AG10803 (cell line): ENCODE results near the gene MGAT5.
A peak's percentile ranks its signal among the peaks of the same experiment; 100 is the strongest.

Source experiments
- DNase-seq: peaks from one replicate; pipeline ENCODE4 v3.0.0; 2010; ENCODE audit warnings: low read depth
- H3K4me3 ChIP-seq: 2 replicates; pipeline ENCODE4 v1.5.1; 2011; ENCODE audit warnings: mild to moderate bottlenecking, low read length, control low read depth
- TF ChIP-seq, protein P1 (sequence below): conservative IDR thresholded peaks from 2 replicates; pipeline ENCODE4 v1.5.1; 2011; ENCODE audit warnings: mild to moderate bottlenecking, low read length, control low read depth, inconsistent platforms

The MGAT5 gene

DNA sequence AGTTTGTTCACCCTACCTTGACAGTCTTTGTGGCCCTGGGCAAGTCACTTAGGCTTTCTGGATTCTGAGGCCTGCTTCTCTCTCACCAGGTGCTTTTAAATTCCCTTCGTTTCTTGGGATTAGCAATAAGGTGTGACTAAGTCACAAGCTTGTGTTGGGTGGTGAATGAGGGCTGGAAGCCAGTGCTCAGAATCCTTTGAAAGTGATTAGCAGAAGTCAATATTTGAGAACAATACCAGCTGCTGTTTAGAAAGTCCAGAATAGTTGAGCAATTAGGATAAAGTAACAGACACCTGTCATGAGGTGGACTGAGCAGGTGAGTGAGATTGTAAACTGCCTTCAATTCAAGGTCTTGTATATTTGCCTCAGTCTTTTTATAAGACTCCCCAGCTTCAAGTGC, 19.3 kb upstream of the MGAT5 start:
- no peak for DNase-seq
- TF ChIP-seq, protein P1, sequence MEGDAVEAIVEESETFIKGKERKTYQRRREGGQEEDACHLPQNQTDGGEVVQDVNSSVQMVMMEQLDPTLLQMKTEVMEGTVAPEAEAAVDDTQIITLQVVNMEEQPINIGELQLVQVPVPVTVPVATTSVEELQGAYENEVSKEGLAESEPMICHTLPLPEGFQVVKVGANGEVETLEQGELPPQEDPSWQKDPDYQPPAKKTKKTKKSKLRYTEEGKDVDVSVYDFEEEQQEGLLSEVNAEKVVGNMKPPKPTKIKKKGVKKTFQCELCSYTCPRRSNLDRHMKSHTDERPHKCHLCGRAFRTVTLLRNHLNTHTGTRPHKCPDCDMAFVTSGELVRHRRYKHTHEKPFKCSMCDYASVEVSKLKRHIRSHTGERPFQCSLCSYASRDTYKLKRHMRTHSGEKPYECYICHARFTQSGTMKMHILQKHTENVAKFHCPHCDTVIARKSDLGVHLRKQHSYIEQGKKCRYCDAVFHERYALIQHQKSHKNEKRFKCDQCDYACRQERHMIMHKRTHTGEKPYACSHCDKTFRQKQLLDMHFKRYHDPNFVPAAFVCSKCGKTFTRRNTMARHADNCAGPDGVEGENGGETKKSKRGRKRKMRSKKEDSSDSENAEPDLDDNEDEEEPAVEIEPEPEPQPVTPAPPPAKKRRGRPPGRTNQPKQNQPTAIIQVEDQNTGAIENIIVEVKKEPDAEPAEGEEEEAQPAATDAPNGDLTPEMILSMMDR: no peak
- H3K4me3 ChIP-seq: no peak overlapping the region

DNA sequence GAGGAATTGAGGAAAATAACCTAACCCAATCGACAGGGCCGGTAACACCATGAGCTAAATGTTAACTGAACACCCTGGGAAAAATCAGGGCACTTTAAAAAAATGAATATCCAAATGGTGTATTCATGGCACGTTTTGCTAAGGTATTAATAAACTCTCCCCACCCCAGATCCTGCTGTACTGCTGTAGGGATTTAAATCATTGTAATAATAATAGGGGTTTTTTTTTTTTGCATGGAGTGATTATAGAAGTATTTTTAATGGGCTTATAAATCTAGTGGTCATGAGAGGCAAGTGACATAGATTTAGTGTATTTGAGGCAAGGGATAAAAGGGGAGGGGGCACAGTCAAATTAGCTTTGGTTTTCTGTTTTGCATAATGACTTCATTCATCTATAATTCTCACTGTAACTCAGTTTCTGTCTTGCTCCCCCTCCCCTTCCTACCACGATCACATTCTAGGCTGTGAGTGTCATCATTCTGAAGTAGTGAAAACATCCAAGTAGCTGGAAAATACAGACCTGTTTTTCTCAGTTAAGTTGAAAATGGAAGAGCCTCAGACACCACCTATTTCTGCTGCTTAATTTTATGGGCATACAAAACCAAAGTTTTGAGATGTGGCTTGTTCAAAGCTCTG, 18.2 kb upstream of the MGAT5 start:
- peak; percentile 34 for DNase-seq
- TF ChIP-seq, protein P1: no peak
- H3K4me3 ChIP-seq: no peak overlapping the region

DNA sequence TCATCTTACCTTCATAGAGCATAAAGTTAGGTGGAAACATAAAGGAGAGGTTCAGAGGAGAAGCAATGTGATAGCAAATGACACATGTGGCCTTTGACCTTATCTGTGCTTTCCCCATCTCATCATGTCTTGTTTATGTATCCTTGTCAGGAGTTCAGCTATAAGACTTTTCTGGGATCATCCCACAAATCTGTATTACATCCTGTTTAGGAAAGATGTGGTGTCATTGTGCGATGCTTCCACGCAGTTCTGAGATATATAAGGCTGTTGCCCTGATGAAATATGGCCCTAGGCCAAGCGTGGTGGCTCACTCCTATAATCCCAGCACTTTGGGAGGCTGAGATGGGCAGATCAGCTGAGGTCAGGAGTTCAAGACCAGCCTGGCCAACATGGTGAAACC, 15.5 kb upstream of the MGAT5 start:
- H3K4me3 ChIP-seq: no peak overlapping the region
- no peak for DNase-seq
- TF ChIP-seq, protein P1: no peak

DNA sequence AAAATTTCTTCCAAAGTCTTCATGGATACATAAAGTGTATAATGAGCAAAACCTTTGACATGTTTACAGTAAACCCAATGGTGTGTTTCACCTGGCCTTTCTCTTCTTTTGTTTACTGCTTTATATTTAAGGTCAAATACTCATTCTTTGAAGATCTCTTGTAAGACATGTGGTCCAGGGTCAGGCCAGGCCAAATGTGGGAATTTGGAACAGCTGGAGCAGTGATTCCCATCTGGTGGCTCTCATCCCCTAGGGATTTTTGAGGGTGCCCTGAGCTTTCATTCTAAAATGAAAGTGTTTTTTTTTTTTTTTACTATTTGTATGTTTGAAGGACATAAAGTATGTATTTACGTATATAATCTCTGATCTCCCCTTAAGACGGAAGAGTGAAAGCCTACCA, 13.8 kb upstream of the MGAT5 start:
- TF ChIP-seq, protein P1: no peak
- no peak for DNase-seq
- H3K4me3 ChIP-seq: no peak overlapping the region

DNA sequence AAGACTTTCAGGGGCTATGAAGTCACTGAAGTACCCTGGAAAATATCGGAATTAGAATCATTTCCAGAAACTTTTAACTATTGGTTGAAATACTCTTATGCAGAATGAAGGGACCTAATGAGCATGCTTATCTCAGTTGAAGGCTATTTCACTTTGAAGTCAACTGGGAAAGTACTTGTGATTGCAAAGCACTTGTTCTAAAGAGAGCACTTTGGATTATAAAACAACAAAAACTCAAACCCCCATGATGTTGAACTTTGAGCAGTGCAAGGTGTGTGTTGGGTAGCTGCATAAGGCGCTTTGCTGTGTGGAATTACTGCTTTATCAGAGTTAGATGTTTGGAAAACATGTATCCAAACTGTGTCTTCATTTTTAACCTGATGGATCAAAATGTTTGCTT, 12.0 kb upstream of the MGAT5 start:
- TF ChIP-seq, protein P1: no peak
- no peak for DNase-seq
- no peak overlapping the region for H3K4me3 ChIP-seq

DNA sequence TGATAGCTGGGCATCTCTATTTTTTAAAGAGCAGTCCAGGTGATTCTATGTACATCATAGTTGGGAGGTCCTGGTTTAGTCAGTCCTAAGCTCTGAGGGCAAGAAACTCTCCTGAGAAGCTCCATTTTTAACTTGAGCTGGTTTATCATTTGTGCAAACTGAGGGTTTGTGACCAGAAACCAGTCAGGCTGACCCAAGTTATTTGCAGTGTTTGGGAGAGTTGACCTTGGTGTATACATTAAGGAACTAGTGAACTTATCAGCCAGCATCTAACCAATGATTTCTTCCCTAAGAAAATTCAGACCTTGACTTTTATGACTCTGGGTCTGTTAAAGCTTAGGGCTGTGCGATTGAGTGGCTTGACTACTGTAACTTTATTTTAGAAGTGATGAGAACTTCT, 10.6 kb upstream of the MGAT5 start:
- TF ChIP-seq, protein P1: no peak
- no peak overlapping the region for H3K4me3 ChIP-seq
- DNase-seq: no peak

DNA sequence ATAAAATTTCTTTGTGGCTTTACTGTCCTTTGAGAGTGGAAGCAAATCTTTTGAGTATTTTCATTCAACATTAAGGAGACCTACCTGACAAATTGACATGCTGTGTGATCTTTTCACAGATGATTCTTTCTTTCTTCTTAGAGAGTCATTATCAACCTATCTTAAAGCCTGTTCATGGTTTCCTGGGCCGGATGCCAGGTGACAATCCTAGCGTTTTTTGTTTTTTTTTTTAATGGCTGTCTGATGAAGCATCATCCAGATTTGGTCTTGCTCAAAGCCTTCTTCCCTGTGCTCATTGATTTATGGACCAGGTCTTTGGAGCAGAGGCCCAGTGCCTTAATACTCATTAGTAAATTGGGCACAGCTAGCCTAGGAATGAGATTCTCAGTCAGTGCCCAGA, 9.8 kb upstream of the MGAT5 start:
- DNase-seq: peak; percentile 59
- H3K4me3 ChIP-seq: no peak overlapping the region
- TF ChIP-seq, protein P1: no peak
